Thymus (tissue), 11 donors: ENCODE results near the gene CACNA2D2. TPM values are rescaled to one million over a fixed set of nuclear protein-coding genes. Genes with fewer than 3 reads are reported as not detected.

Experiments used
- DNase-seq, 9 donors: peaks; one replicate each; pipeline ENCODE4 v3.0.0-alpha.2; 2013; ENCODE audit warnings: low spot score in 9 of 9, low read depth in 6 of 9, missing footprints in 1 of 9
- H3K27ac ChIP-seq, 2 donors: one replicate each; pipeline ENCODE4 v1.5.1; 2013; ENCODE audit warnings: control low read depth in 1 of 2, low read depth in 1 of 2, low read length in 1 of 2, mild to moderate bottlenecking in 1 of 2, moderate library complexity in 1 of 2
- H3K27me3 ChIP-seq, 2 donors: one replicate each; pipeline ENCODE4 v1.5.1; 2013; ENCODE audit warnings: low read length in 1 of 2; ENCODE audit not compliant: control insufficient read depth in 2 of 2, insufficient read depth in 1 of 2
- H3K36me3 ChIP-seq, 2 donors: one replicate each; pipeline ENCODE4 v1.5.1; 2013; ENCODE audit warnings: low read length in 1 of 2, mild to moderate bottlenecking in 1 of 2, moderate library complexity in 1 of 2; ENCODE audit not compliant: control insufficient read depth in 2 of 2, insufficient read depth in 2 of 2
- H3K4me1 ChIP-seq, 2 donors: one replicate each; pipeline ENCODE4 v1.5.1; 2013; ENCODE audit warnings: low read length in 2 of 2; ENCODE audit not compliant: control insufficient read depth in 2 of 2, insufficient read depth in 2 of 2
- H3K4me3 ChIP-seq, 2 donors: one replicate each; pipeline ENCODE4 v1.5.1; 2013; ENCODE audit warnings: low read length in 2 of 2, control low read depth in 1 of 2, mild to moderate bottlenecking in 1 of 2
- H3K9me3 ChIP-seq, 2 donors: one replicate each; pipeline ENCODE4 v1.5.1; 2013; ENCODE audit warnings: low read length in 1 of 2, mild to moderate bottlenecking in 1 of 2; ENCODE audit not compliant: control insufficient read depth in 2 of 2, insufficient read depth in 1 of 2
- WGBS: extraction: QIAGEN DNeasy Blood & Tissue Kit; methylation state at CpG from one replicate; pipeline ENCODE4 v1.1.7; 2013; 5-methylcytosine and 5-hydroxymethylcytosine counted together
- polyA plus RNA-seq: library from polyadenylated mRNA; stranded (reverse); fragments of 200-250 nt; gene quantifications from one replicate; pipeline ENCODE4 v1.2.3, GENCODE V29; 2013
- total RNA-seq: library from RNA; stranded (reverse); fragments of 120-200 nt; gene quantifications from one replicate; pipeline ENCODE4 v1.2.4, GENCODE V29; 2013
- donor health status: healthy.

Gene CACNA2D2
- total and polyA plus RNA-seq, 2 donors = 0.57 to 1.5 TPM

DNA sequence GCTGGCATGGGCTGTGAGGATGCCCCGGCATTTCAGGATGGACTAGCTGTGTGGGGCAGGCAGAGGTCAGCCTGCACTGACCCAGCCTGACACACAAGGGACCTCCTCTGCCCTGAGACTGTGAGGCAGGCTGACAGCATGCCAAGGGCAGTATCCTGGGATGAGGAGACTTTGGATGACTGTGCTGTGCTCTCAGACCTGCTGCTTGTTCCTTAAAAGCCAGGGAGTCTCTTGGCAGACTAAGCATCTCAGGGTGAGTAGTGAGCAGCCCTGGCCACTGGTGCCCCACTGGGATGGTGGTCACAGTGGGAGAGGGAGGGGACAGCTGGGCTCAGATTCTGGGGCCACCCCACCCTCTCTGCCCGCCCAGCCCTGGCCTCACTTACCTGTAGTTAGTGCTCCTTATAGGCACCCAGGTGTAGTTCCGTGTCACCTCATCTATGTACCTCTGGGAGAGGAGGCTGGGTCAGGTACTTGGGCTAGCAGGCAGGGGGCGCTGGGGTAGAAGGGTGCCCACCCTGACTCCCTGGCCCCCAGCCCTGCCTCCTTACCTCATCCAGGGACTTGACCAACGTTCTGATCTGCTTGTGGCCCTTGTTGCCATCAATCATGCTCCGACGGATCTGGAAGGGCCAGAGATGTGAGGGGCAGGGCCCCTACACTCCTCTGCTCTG is 128.0 kb downstream of the CACNA2D2 start:
- H3K9me3 ChIP-seq = no peaks in the 10 kb centered on the region
- H3K27ac ChIP-seq = no peak overlapping the region
- peaks cover 0 to 4% of the 10 kb centered on the region in 2 donors for H3K27me3 ChIP-seq
- WGBS = 89% methylated on average over 7 of the region's 7 CpGs
- H3K36me3 ChIP-seq = no peaks in the 10 kb centered on the region
- DNase-seq = no peak
- H3K4me1 ChIP-seq = peaks cover 3 to 20% of the 10 kb centered on the region in 2 donors
- no peak overlapping the region for H3K4me3 ChIP-seq

DNA sequence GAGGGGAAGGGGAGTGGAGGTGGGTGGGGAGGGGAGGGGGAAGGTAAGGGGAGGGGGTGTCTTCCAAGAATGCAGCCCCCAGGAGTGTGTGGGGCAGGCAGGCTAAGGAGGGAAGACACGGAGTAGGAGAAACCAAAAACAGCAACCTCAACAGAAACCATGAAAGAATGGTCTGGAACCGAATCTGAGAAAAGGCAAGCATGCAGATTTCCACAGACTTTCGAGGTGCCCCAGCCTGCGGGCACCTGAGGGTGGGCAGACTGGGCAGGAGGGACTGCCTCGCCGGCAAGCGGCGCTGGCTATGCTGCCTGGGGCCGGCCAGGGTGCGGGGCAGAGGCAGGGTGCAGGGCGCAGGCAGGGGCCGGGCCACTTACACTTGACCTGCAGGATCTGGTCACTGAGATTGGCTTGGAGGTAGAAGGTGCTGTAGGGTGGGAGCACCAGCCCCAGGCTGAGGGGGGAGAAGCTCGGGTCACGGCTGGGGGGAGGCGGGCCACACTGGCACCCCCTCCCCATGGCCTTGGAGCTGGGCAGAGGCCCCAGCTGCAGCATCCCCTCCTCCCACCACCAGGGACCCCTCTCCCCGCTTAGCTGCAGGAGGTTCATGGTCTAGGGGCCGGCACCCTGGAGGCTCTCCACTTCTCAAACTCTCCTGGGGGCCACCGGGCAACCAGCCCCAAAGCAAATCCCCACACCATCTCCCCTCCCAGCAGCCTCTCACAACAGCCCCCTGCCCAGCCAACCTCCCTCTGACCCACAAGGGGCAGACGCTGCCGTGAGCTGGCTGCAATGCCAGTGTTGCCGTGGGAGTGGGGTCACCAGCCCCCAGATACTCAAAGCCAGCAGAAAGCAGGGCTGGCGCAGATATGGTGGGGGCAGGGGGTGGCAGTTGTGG is 128.8 kb downstream of the CACNA2D2 start:
- Histone ChIP-seq H3K4me3 (no peak overlapping the region), H3K36me3 (no peaks in the 10 kb centered on the region), H3K4me1 (peaks cover 3 to 20% of the 10 kb centered on the region in 2 donors), H3K27ac (no peak overlapping the region), H3K9me3 (no peaks in the 10 kb centered on the region), H3K27me3 (peaks cover 0 to 4% of the 10 kb centered on the region in 2 donors)
- 81% methylated on average over 22 of the region's 22 CpGs for WGBS
- no peak for DNase-seq

DNA sequence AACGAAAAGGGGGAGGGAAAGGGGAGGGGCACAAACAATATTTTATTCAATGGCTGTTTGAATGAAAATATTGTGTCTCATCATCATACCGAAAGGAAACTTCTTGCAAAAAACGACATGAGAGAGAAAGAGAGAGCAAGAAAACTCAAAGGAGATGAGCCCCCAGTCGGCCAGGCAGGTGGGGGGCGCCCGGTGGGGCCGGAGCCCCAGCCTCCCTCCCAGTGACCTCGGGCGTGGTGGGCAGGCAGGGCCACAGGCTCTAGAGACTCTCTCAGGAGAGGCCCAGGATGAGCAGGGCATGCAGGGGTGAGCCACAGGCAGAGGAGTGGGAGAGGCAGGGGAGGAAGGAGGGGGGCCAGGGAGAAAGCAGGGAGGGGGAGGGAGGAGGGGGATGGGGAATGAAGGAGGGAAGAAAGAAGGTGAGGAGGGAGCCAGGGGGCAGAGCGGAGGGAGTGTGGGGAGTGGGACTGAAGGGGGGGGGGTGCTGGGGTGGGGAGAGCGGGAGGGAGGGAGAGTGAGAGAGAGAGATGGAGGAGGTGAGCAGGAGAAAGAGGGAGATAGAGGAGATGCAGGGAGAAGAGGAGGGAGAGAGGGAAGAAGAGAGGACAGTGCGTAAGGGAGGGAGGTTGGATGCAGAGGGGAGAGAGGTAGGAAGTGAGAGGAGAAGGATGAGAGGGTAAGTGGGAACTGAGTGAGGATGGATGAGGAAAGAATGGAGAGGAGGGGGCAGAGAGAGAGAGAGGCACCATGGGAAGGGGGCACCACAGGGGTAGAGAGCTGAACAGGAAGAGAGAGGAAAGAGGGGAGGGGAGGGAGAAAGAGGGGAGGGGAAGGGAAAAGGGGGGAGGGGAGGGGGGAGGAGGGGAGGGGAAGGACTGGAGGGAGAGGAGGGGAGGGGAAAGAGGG is 130.0 kb downstream of the CACNA2D2 start:
- DNase-seq = no peak
- Histone ChIP-seq H3K27me3 (peaks cover 0 to 4% of the 10 kb centered on the region in 2 donors), H3K27ac (no peak overlapping the region), H3K36me3 (no peaks in the 10 kb centered on the region), H3K4me1 (peaks cover 3 to 20% of the 10 kb centered on the region in 2 donors), H3K4me3 (no peak overlapping the region), H3K9me3 (no peaks in the 10 kb centered on the region)
- 74% methylated on average over 12 of the region's 12 CpGs for WGBS

DNA sequence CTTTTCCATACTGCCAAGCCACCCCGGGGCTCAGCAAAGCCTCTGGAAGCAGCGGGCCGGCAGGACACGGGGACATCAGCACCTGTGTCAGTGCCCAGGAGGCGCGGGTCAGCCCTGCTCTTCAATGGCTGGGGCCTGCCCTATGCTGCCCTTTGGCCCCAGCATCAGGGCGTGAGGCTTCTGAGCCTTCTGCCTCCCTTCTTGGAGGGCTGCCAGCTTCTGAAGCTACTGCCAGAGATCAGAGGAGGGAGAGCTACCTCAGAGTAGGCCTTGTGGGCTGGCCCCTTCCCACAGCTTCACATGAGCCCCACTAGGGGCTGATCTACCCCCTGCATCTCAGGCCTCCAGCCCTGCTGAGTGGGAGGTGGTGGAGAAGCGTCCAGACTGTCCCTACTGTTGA is 131.1 kb downstream of the CACNA2D2 start:
- peaks cover 0 to 4% of the 10 kb centered on the region in 2 donors for H3K27me3 ChIP-seq
- H3K27ac ChIP-seq = peak overlapping the region in 1 of 2 donors; percentile 55
- H3K4me3 ChIP-seq = no peak overlapping the region
- WGBS = 67% methylated on average over 8 of the region's 8 CpGs
- peaks cover 3 to 20% of the 10 kb centered on the region in 2 donors for H3K4me1 ChIP-seq
- no peaks in the 10 kb centered on the region for H3K36me3 ChIP-seq
- DNase-seq = peak in 5 of 9 donors; percentile 17 to 69 (median 37)
- no peaks in the 10 kb centered on the region for H3K9me3 ChIP-seq

DNA sequence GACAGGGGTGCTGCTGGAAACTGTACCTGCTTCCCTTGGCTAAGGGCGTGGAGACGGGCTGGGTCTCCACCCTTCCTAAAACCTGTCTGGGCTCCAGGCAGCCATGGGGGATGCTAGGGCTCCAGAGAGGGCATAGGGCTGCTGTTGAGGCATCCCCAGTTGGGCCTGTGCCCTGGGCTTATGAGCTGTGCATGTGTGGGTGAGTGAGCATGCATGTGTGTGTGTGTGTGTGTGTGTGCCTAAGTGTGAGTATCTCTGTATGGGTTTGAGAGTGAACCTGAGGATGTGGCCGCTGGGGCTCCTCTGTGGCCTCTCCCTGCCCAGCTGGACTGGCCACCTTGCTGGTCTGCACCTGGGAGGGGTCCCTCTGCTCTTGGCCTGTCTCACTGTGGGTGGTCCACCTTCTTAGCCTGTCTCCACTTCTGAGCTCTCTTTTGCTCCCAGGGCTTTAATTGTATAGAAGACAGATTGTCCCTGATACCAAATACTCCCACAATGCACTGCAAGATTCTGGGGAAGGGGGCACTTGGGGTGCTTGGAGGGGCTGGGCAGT is 132.2 kb downstream of the CACNA2D2 start:
- Histone ChIP-seq H3K9me3 (no peaks in the 10 kb centered on the region), H3K4me3 (no peak overlapping the region), H3K27ac (no peak overlapping the region), H3K27me3 (peaks cover 0 to 4% of the 10 kb centered on the region in 2 donors), H3K36me3 (no peaks in the 10 kb centered on the region), H3K4me1 (peaks cover 3 to 21% of the 10 kb centered on the region in 2 donors)
- no peak for DNase-seq
- WGBS = 96% methylated on average over 3 of the region's 3 CpGs

GRCh38 chr3:50370594-50370993 is 132.8 kb downstream of the CACNA2D2 start:
- Histone ChIP-seq H3K4me3 (no peak overlapping the region), H3K9me3 (no peaks in the 10 kb centered on the region), H3K4me1 (peaks cover 7 to 26% of the 10 kb centered on the region in 2 donors), H3K36me3 (no peaks in the 10 kb centered on the region), H3K27me3 (peaks cover 0 to 4% of the 10 kb centered on the region in 2 donors), H3K27ac (no peak overlapping the region)
- WGBS = 85% methylated on average over 14 of the region's 14 CpGs
- DNase-seq = no peak

- Histone ChIP-seq H3K36me3 (no peaks in the 10 kb centered on the region), H3K9me3 (no peaks in the 10 kb centered on the region), H3K4me1 (peaks cover 13 to 35% of the 10 kb centered on the region in 2 donors), H3K27me3 (peaks cover 0 to 4% of the 10 kb centered on the region in 2 donors), H3K27ac (no peak overlapping the region), H3K4me3 (no peak overlapping the region)
- WGBS = 93% methylated on average over 9 of the region's 9 CpGs
- no peak for DNase-seq
Measured at GRCh38 chr3:50369012-50369670, 134.3 kb downstream of the CACNA2D2 start.

DNA sequence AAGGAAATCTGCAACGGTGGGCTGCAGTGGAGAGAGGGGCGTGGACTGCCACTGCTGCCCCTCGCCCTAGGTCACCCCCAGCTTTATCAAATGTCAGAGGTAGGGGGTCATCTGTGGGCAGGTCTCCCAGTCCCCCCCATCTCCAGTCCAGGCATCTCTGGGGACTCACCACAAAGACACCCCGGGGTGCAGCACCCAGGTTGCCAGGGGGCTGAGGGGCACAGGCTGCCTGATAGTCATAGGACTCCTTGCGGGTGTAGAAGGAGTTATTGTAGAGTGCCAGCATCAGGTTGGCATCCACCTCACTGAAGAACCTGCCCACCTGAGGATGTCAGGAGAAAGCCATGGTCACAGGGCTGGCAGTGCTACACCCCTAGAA is 137.6 kb downstream of the CACNA2D2 start:
- peak overlapping the region in 1 of 2 donors; percentile 95 for H3K27ac ChIP-seq
- no peaks in the 10 kb centered on the region for H3K9me3 ChIP-seq
- peaks cover 11 to 18% of the 10 kb centered on the region in 2 donors for H3K4me1 ChIP-seq
- H3K27me3 ChIP-seq = peaks cover 0 to 4% of the 10 kb centered on the region in 2 donors
- no peak for DNase-seq
- no peaks in the 10 kb centered on the region for H3K36me3 ChIP-seq
- WGBS = 78% methylated on average over 5 of the region's 5 CpGs
- peak overlapping the region; percentile 51 to 62 for H3K4me3 ChIP-seq
